Left kidney (tissue), 2 donors: ENCODE data around the gene NAA20. TPM values are rescaled to one million over a fixed set of nuclear protein-coding genes. Genes with fewer than 3 reads are reported as not detected.
A peak's percentile ranks its signal among the peaks of the same experiment; 100 is the strongest.
"Not testable (repeated sequence)": the region's sequence is repeated elsewhere in the genome, so short reads cannot be mapped to it uniquely, and the experiment has no call there.

ENCODE experiments used
- DNase-seq: peaks from one replicate; pipeline ENCODE4 v3.0.0-alpha.2; 2013
- polyA plus RNA-seq: library from polyadenylated mRNA; unstranded; fragments of 120-200 nt; gene quantifications from one replicate; pipeline ENCODE4 v1.2.1, GENCODE V29; 2013; ENCODE audit not compliant: insufficient read length

NAA20 gene
- polyA plus RNA-seq, 1 donor = 97.1 TPM

DNA sequence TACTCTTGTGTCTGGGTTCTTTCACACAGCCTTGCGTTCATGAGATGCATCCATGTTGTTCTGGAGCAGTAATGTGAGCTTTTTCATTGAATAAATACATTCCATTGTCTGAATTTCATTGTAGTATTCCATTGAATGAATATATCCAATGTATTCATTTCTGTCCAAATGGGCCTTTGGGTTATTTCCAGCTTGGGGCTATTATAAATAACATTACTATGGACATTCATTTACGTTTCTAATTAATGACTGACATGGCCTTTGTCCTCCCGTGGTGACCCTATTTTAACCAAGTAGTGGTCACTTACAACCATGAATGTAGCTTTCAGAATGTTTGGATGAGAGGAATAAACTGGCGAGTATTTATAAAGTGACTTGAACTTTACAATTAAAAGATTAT, 30.1 kb upstream of the NAA20 start:
- DNase-seq = no peak

DNA sequence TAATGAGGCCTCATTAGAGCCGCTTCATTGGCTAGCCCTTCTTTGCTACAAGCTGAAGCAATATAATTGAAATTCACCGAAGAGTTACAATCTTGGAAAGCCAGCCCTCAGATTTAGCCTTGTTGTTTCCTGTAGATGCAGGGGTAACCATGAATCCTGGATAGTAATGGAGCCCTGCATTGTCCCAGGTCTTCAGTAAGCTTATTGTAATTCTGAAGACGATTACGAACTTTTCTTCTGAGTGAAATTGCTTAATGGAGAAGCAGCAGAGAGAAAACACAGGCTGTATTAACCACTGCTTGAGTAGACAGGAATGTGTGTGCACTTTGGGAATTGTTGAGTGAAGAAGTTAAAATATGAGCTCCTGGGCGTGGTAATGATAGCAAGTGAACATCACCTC, 26.3 kb upstream of the NAA20 start:
- DNase-seq = no peak

DNA sequence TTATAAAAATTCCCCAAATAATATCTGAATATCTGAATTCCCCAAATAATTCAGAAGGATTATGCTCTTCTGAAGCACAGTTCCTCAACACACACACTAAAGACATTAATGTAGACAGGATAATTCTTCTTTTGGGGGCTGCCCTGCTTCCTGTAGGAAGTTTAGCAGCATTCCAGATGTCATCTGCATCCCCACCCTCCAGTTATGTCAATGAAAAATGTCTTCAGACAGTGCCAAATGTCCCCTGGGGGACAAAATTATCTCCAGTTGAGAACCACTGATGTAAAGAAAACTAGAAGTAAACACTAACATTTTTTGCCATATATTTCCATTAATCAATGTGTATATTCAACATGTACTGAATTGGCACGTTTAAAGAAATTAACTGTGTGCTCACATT, 25.9 kb upstream of the NAA20 start:
- DNase-seq = no peak

DNA sequence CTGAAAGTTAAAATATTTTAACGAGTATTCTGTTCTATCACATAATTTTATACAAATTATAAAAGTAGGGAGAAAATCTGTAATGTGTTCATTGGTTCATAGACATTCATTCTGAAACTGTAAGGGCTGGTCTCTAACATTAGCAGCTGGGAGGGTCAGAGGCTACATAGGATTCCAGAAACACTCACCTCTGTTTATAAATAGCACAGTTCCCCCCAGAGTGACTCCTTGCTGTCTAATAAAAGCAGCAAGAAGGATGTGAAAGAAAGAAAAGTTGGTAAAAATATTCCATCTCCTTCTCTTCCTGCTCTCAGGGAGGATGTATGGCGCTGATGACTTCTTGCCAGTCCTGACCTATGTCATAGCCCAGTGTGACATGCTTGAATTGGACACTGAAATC, 25.3 kb upstream of the NAA20 start:
- no peak for DNase-seq

DNA sequence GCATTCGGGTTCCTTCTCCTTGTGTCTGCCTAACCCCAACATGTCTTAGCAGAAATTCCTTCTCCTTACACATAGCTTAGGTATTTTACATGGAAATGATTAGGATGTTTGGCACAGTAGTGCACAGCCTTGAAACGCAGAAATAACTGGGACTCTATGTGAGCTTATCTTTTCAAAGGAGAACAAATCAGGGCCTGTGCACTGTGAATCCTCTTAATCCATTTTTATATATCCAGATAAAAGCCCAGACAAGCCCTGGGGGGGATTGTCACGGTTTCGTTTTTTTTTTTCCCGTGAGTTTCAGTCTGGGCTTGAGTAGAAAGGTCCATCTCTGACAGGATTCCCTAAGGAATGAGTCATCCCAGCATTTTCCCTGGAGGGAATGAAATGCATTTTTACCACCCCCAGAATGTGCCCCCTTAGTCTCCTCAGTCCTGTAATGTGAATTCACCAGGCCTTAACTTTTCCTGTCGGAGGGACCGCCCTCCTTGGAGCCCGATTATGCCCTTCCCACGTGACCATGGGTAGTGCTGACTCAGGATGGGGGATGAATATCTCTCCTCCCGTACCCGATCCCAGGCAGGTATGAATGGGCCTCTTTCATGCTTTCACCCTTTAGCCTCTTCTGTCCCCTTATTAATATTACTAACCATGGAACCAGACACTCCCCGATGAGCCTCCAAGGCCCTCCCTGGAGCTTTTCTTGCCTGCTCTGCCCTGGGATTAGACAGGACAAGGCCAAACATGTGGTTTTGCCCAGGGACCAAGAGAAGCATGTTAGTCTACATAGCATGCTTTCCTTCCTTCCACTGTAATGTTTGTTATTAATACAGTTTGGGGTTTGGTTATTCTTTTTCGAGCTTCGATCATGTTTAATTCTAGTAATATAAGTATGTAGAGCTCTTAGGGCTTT, 23.9 kb upstream of the NAA20 start:
- no peak for DNase-seq

DNA sequence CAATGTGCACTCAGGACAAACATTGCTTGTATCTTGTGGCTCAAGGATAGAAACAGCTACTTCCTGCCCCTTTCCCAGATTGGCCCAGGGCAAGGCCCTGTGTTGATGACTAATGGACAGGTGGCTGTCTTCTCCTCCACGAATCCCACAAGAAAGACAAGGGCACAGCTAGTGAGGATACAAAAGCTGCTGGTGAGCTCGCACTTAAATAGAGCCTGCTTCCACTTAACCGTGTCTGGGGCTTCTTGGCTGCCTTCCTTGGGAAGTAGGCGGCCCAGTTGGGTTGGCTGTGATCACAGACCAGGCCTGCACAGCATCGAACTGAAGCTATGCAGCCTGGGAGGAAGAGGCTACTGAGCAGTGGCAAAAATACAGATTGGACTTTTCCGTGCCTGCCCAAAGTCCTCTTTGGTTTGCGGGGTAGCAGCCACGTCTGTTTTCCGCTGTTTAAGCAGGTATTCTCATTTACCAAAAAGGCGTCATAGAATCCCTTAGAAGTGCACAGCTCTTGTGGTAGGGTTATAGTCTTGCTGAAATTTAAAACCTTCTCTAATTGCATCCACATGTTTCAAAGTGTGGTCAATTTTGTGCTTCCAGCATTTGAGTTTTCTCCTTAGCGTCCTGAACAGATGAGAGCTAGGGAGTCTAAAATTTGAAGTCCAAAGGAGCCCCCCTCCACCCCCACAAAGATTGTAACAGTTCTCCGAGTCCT, 23.0 kb upstream of the NAA20 start:
- DNase-seq = no peak

DNA sequence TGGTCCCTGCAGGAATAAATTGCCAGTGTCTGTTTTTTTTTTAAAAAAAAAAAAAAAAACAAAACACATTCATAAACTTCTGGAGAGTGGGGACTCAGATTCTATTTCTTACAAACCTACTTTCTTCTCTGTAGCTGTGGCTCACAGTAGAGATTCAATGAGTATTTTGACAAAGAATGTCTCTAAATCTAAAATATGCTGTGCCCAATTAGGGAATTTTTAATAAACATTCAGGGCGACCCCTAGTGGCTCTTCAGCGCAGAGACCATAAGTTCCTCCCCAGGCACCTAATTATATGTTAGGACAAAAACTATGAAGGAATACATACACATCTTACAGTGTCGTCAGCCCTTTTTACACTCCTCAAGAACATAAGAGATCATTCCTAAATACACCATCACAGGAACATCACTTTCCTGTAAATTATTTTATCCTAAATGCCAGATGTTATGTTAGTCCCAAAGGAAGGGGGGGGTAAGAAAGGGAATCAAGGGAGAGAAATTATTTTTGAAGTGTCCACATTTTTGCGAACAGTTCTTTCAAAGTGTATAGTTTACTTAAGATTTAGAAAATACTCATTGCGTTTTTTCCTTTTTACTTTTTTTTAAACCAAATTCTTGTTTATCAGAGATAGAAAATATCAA, 21.8 kb upstream of the NAA20 start:
- DNase-seq = no peak

DNA sequence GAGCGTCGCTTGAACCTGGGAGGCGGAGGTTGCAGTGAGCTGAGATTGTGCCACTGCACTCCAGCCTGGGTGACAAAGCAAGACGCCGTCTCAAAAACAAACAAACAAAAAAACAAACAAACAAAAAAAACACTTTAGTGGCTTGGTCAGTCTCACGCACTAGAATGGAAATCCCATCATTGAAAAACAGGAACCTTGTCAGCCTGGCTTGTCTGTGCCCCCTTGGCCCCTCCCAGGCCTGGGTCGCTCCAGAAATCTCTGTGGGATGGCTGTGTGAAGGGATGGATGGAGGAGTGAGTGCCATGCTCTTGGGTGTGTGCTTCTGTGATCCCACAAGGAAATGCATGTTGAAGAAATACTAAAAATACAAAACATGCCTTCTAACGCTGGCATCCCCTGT, 20.9 kb upstream of the NAA20 start:
- no peak for DNase-seq

DNA sequence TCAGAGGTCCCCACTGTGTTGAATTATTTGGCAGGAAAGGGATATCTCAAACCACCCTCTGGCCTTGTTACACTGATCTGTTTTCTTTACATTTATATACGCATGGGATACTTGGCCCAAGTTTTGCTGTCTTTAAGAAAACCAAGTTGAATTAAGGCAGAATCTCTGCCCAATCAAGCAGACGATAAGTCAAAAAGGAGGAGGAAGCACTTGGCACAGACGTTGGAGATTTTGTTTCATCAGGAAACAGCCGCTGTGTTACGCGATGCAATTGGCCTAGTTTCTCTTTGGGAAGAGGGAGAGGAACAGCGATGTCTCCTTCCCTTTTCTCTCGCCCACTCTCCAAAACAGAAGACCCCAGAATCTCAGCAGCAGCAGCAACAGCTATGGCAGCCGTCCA, 20.2 kb upstream of the NAA20 start:
- DNase-seq = no peak

DNA sequence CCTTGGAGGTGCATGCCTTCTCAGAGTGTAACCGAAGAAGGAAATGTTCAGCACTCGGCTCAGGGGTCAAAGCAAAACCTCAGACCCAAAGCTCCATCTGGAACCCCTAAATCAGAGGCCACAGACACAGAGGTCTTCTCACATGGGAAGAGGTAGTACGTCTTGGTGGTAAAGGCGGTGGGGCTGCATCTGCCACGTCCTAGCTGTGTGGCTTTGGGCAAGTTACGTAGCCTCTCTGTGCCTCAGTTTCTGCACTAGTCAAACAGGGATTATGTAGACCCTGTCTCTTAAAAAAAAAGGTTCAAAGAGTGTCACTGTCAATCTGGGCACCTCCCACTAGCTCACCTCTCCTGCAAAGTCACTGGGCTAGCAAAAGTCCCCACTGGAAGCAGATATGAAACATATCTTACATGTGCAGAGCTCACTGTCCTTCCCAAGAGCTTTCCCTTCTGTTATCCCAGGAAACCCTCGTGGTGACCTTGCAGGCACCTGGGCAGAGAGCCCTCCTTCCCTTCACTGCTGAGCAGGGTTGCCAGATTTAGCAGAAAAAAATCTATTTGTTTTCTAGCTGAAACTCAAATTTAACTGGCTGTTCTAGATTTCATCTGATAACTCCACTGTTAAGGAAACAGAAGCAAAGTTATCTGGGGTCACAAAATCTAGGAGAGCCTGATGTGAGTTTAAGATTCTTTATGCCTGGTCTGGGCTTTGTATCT, 18.0 kb upstream of the NAA20 start:
- no peak for DNase-seq

DNA sequence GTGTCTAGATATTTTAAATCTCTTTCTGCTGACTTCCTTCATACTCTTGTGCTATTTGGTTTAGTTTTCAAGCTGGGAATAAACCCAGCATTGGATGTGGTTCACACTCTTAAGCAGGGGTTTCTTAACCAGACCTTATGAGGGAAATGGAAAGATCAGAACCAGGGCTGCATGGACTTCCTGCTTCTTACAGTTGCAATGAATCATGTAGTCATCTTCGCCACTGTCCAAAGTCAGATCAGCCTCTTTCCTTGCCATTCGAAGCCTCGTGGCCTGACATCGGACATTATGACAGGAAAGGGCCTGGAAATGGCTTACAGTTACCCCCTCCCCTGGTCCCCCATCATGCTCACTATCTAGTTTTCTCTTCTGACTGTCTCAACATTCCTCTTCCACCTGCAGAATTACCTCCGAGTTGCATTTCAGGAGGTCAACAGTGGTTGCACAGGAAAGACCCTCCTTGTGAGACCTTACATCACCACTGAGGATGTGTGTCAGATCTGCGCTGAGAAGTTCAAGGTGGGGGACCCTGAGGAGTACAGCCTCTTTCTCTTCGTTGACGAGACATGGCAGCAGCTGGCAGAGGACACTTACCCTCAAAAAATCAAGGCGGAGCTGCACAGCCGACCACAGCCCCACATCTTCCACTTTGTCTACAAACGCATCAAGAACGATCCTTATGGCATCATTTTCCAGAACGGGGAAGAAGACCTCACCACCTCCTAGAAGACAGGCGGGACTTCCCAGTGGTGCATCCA, 16.8 kb upstream of the NAA20 start:
- DNase-seq = no peak

DNA sequence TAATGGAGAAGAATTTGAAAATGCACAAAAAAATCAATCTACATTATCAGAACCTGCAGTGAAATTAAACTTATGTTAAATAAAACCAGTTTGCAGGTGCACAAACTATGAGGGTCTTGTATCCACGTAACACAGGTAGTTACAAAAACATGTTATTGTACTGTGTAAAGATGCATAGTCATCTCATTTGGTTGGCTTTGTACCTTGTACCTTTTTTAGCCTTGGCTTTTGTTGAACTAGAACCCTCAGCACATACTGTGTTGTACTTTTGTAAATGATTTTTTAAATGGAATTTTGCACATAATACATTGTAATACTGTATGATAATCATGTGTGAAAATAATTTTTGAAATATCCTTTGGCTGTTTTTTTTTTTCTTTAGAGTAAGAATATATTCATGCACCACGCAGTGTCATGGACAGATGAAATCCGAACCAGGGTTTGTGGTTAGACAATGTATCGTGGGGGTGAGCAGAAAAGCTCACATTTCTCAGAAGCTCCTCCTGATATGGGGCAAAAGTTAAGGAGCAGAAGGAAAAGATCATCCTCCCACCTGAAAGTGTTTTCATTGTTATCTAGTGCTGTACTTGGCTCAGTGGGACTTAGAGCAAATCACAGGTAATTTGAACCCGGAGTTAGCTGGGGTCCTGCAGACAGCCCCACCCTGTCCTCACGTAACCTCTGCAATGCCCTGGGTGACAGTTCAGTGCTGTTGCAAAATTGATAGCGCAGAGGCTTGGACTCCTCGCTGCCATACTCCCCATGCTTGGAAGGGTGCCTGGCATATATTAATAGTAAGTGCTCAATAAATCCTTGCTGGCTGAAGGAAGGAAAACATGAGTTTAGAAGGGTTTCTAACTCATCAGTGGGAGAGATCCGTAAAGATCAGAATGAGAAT, 14.8 kb upstream of the NAA20 start:
- DNase-seq = no peak

DNA sequence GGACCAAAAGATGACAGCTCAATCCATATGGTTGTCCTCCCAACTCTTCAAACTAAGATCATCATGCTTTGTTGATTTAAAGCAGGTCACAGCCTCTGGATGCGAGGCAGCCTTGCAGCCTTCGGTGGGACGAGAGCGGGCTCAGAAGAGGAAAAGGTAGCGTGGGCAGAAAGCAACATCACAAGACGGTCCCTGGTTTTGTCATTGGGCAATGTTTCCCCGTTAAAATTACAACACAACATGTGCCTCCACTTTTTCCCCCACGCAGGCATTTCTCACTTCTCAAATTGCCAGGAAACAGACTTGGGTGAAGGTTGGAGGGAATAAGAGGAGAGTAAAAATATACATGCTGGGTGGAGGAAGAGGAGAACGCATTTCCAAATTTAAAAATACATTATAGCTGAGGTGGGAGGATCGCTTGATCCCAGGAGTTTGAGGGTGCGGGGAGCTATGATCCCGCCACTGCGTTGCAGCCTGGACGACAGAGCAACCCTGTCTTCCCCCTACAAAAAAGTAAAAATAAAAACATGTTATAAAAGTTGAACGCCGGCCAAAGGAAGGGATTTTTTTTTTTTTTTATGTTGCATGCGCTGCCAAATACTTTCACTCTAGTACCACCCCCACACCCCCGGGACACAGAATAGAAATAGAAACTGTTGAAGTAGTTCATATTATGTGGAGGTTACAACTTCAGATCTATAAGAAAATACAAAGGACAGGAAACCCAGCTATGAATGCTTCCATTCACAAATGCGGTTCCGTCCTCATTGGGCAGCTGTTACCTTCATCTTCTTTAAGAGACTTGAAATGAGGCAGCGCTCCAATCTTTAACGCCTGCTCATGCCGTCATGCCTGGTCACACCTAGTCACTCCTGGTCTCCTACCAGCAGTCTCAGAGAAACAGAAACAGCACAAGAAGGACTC, 13.9 kb upstream of the NAA20 start:
- DNase-seq = no peak

DNA sequence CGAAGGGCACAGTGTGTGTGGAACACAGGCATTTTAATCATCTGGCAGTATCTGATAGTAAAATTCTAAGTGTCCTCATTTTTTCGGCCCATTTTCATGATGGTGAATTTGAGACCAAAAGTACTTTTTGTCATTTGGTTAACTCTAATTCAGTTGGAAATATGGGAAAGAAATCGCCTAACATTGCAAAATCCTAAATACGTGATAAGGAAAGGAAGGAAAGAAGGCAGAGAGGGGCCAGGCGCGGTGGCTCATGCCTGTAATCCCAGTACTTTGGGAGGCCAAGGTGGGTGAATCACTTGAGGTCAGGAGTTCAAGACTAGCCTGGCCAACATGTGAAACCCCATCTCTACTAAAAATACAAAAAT, 13.2 kb upstream of the NAA20 start:
- DNase-seq = not testable (repeated sequence)

DNA sequence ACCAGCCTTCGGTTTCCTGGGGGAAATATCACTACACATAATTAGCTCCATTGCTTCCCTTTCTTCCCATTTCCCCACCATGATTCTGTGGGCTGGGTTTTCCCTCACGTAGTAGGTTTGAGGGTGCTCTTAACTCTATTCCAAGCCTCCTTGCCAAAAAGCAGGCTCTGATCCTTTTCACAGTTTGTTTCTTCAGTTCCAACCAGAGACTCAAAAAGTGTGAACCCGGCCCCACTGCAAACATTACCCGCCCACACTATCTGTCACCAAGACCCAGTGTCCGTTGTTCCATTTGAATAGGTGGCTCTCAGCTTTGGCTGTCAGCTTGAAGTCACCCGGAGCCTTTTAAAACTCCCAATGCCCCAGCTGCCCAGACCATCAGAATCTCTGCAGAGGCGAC, 11.8 kb upstream of the NAA20 start:
- DNase-seq = no peak

DNA sequence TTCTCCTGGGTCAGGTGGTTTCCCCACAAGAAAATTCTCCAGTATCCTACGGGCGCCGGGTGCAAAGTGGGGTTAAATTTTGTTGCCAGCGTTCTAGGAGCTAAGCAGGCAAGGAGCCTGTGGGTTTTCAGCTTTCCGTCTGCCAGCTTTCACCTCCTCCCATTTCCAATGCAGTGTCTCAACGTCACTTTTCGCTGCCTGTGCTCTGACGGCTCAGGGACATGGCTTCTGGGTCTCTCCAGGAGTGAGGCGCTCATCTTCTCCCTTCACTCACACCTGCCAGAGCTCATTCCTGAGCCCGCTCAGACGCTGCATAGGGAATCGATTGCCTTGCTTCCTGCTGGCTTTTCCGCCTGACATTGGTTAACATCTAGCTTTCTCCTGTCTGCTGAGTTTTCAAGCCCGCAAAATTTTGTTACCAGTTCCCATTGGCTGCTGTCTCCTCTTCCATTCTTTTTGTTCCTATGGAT, 7.3 kb upstream of the NAA20 start:
- DNase-seq = no peak

DNA sequence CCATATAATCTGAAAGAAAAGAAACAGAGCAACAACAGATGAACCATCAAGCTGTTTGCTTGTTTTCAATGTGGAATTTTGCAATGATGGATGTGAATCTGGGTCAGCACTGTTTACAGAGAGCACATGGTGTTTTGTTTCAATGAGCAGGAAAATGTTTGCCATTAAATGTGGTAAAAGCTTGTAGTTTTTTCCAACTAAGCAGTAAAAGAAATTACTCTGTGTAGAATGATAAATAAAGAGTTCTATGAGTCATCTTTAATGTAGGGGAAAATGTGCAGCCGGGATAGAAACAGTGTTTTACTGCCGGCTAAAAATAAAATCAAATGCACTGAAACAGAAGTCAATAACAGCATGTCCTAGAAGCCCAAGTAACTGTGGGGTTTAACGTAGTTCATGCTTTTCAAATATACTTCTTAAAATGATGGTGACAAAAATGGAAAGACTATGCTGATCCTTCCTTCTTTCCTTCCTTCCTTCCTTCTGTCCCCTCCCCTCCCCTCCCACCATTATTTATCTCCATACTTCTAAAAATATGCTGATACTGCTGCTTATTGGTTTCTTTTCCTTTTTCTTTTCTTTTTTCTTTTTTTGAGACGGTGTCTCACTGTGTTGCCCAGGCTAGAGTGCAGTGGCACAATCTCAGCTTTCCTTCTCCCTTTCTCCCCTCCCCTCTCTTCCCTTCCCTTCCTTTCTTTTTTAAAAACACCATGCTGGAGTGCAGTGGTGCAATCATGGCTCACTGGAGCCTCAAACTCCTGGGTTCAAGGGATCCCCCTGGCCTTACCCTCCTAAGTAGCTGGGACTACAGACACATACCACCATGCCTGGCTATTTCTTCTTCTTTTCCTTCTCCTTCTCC, 6.3 kb upstream of the NAA20 start:
- peak; percentile 67 for DNase-seq

DNA sequence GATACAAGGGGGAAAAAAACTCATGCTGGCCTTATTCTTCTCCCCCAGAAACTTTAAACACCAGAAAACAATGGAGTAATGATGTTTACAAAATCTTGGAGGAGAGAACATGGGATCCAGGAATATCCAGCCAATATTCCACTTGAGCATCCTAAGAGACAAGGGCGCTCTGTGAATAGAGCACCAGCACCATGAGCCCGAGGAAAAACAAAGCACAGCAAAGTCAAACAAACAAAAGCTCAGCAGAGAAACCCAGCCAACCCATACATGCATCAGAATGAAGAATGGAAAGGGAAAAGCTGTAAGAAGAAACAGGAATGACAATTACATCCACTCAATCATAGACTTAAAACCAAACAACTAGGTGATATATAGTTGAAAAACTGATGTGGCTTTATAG, 4.6 kb upstream of the NAA20 start:
- no peak for DNase-seq
